ENCODE measurements around the gene MAB21L2.
"Not testable (repeated sequence)": the region's sequence is repeated elsewhere in the genome, so short reads cannot be mapped to it uniquely, and the experiment has no call there.

The MAB21L2 gene

GRCh38 chr4:150543042-150543441 is 38.9 kb upstream of the MAB21L2 start:
- TF ChIP-seq CTCF (IDR thresholded peaks at IDR 0.05; ENCODE audit: extremely low read depth, insufficient read depth, missing control alignments) = no peak
- in situ Hi-C loops (cut with MboI; ENCODE audit: low pct_unique_long_range_greater_than_20kb, low sequenced_read_pairs, unreplicated experiment) = no loop called here
- no peak for DNase-seq (ENCODE audit: low spot score)

GRCh38 chr4:150546286-150546685 is 35.7 kb upstream of the MAB21L2 start:
- TF ChIP-seq CTCF (IDR thresholded peaks at IDR 0.05; ENCODE audit: extremely low read depth, insufficient read depth, missing control alignments) = no peak
- no peak for DNase-seq (ENCODE audit: low spot score)
- in situ Hi-C loops (cut with MboI; ENCODE audit: low pct_unique_long_range_greater_than_20kb, low sequenced_read_pairs, unreplicated experiment) = no loop called here

GRCh38 chr4:150547154-150547838 is 34.7 kb upstream of the MAB21L2 start:
- DNase-seq (ENCODE audit: low spot score) = no peak
- no peak for TF ChIP-seq CTCF (IDR thresholded peaks at IDR 0.05; ENCODE audit: extremely low read depth, insufficient read depth, missing control alignments)
- in situ Hi-C loops (cut with MboI; ENCODE audit: low pct_unique_long_range_greater_than_20kb, low sequenced_read_pairs, unreplicated experiment) = no loop called here

GRCh38 chr4:150557811-150558210 is 24.1 kb upstream of the MAB21L2 start:
- DNase-seq (ENCODE audit: low spot score); in situ Hi-C loops (cut with MboI; ENCODE audit: low pct_unique_long_range_greater_than_20kb, low sequenced_read_pairs, unreplicated experiment): not testable (repeated sequence)

- in situ Hi-C loops (cut with MboI; ENCODE audit: low pct_unique_long_range_greater_than_20kb, low sequenced_read_pairs, unreplicated experiment) = no loop called here
These were observed 20.7 kb upstream of the MAB21L2 start for GRCh38 chr4:150561143-150561737.

GRCh38 chr4:150562250-150562649 is 19.7 kb upstream of the MAB21L2 start:
- DNase-seq (ENCODE audit: low spot score) = no peak

More at GRCh38 chr4:150561143-150561737, 20.7 kb upstream of the MAB21L2 start:
- DNase-seq (ENCODE audit: low spot score) = no peak
- no peak for TF ChIP-seq CTCF (IDR thresholded peaks at IDR 0.05; ENCODE audit: extremely low read depth, insufficient read depth, missing control alignments)

More at GRCh38 chr4:150562250-150562649, 19.7 kb upstream of the MAB21L2 start:
- no peak for TF ChIP-seq CTCF (IDR thresholded peaks at IDR 0.05; ENCODE audit: extremely low read depth, insufficient read depth, missing control alignments)
- in situ Hi-C loops (cut with MboI; ENCODE audit: low pct_unique_long_range_greater_than_20kb, low sequenced_read_pairs, unreplicated experiment) = no loop called here

Data from GM13977 (cell line).